SIG-M5 treated with dmso at 0.1 percent for 504 hours (cell line): ENCODE results near the gene CLSTN1.
"Not testable (repeated sequence)": the region's sequence is repeated elsewhere in the genome, so short reads cannot be mapped to it uniquely, and the experiment has no call there.

ENCODE experiments used
- DNase-seq: peaks from one replicate; lab custom pipeline; 2025; ENCODE audit not compliant: unreplicated experiment; lab: John Stamatoyannopoulos, UW

Gene CLSTN1

GRCh38 chr1:9717193-9718005, 106.4 kb downstream of the CLSTN1 start:
- DNase-seq = peak; percentile 62

GRCh38 chr1:9716404-9717192, 107.2 kb downstream of the CLSTN1 start:
- DNase-seq = no peak

GRCh38 chr1:9715536-9716226, 108.1 kb downstream of the CLSTN1 start:
- DNase-seq = no peak

GRCh38 chr1:9714257-9714718, 109.5 kb downstream of the CLSTN1 start:
- no peak for DNase-seq

GRCh38 chr1:9712767-9713166, 111.0 kb downstream of the CLSTN1 start:
- DNase-seq = not testable (repeated sequence)

GRCh38 chr1:9711466-9712020, 112.2 kb downstream of the CLSTN1 start:
- DNase-seq = no peak

- DNase-seq = no peak
Observed at GRCh38 chr1:9710037-9710436, 113.7 kb downstream of the CLSTN1 start.

GRCh38 chr1:9706178-9706577, 117.6 kb downstream of the CLSTN1 start:
- DNase-seq = no peak

GRCh38 chr1:9705337-9706093, 118.2 kb downstream of the CLSTN1 start:
- no peak for DNase-seq

- DNase-seq = no peak
Observed at GRCh38 chr1:9703681-9704080, 120.1 kb downstream of the CLSTN1 start.

GRCh38 chr1:9703165-9703509, 120.6 kb downstream of the CLSTN1 start:
- no peak for DNase-seq

- DNase-seq = no peak
Observed at GRCh38 chr1:9701665-9702064, 122.1 kb downstream of the CLSTN1 start.

- no peak for DNase-seq
Observed at GRCh38 chr1:9700340-9700739, 123.4 kb downstream of the CLSTN1 start.

GRCh38 chr1:9699361-9699760, 124.4 kb downstream of the CLSTN1 start:
- DNase-seq = no peak

- no peak for DNase-seq
Observed at GRCh38 chr1:9696793-9697192, 127.0 kb downstream of the CLSTN1 start.

- DNase-seq = no peak
Observed at GRCh38 chr1:9691691-9692090, 132.1 kb downstream of the CLSTN1 start.

- DNase-seq = no peak
Observed at GRCh38 chr1:9691108-9691445, 132.7 kb downstream of the CLSTN1 start.

GRCh38 chr1:9690440-9691107, 133.2 kb downstream of the CLSTN1 start:
- no peak for DNase-seq

- no peak for DNase-seq
Observed at GRCh38 chr1:9689971-9690381, 133.8 kb downstream of the CLSTN1 start.

GRCh38 chr1:9689011-9689706, 134.6 kb downstream of the CLSTN1 start:
- no peak for DNase-seq
